GM12878 (cell line): ENCODE measurements around the gene DMXL1.

Source experiments
- EZH2 ChIP-seq: IDR thresholded peaks from 2 replicates; pipeline ENCODE4 v1.6.1; 2012; ENCODE audit warnings: low read depth, mild to moderate bottlenecking, control low read depth, inconsistent platforms, low read length, borderline replicate concordance; ENCODE audit not compliant: control insufficient read depth
- POLR2AphosphoS2 ChIP-seq: IDR thresholded peaks from 2 replicates; pipeline ENCODE4 v1.6.1; 2011; ENCODE audit warnings: low read depth, mild to moderate bottlenecking, low read length, improper control_type of control experiment, moderate library complexity
- TCF12 ChIP-seq: IDR thresholded peaks from 2 replicates; pipeline ENCODE4 v1.6.1; 2011; ENCODE audit warnings: low read depth, mild to moderate bottlenecking, low read length
- TF ChIP-seq, protein P1 (sequence below), 3 experiments: IDR thresholded peaks in 2 of 3; conservative IDR thresholded peaks in 1 of 3; 2 replicates each; pipeline ENCODE4 v1.5.1; 2011; ENCODE audit warnings: low read depth in 3 of 3, low read length in 3 of 3, mild to moderate bottlenecking in 3 of 3, control low read depth in 2 of 3, moderate library complexity in 2 of 3, inconsistent platforms in 1 of 3, mixed read lengths in 1 of 3; ENCODE audit not compliant: control insufficient read depth in 2 of 3, insufficient read depth in 1 of 3; ENCODE audit errors: extremely low read depth in 1 of 3
- TF ChIP-seq, protein P2 (sequence below): IDR thresholded peaks from 2 replicates; pipeline ENCODE4 v1.6.1; 2012; ENCODE audit warnings: low read length, inconsistent platforms

DNA sequence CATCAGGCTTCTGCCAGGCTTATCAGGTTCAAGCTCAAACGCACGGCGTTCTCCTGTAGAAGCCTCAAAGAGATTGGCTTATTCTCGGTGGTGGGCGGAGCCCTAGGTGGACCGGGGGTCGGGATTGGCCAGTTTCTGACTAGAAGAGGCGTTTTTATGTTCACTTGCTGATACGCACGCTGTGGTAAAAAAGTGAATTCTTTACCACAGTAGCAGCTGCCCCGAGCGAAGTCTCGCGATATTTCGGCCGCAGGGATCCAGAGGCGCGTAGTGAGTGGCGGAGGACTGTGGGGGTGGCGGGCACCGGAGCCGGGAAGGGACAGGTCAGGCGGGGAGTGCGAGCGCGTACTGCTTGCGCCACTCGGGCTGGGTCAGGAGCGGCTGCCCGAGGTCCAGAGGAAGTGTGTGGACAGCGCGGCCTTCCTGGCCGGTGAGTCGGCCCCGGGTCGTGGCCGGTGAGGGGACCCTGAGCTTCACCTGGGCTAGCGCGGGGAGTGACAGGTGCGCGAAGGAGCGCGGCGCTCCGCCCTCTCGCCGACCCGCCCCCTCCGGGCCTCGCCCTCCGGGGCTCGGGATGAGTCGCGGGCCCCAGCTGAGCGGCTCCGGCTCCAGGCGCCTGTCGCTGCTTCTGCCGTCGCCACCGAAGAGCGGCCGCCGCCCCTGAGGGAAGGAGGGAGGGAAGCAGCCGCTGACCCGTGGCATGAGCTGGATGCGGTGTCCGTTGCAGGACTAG is at the start of gene DMXL1:
- TF ChIP-seq, protein P1, sequence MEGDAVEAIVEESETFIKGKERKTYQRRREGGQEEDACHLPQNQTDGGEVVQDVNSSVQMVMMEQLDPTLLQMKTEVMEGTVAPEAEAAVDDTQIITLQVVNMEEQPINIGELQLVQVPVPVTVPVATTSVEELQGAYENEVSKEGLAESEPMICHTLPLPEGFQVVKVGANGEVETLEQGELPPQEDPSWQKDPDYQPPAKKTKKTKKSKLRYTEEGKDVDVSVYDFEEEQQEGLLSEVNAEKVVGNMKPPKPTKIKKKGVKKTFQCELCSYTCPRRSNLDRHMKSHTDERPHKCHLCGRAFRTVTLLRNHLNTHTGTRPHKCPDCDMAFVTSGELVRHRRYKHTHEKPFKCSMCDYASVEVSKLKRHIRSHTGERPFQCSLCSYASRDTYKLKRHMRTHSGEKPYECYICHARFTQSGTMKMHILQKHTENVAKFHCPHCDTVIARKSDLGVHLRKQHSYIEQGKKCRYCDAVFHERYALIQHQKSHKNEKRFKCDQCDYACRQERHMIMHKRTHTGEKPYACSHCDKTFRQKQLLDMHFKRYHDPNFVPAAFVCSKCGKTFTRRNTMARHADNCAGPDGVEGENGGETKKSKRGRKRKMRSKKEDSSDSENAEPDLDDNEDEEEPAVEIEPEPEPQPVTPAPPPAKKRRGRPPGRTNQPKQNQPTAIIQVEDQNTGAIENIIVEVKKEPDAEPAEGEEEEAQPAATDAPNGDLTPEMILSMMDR (IDR thresholded peaks at IDR 0.05 in 2 of 3, conservative IDR thresholded peaks at IDR 0.05 in 1 of 3; ENCODE audit: control insufficient read depth in 2 of 3, extremely low read depth in 1 of 3, insufficient read depth in 1 of 3, low read depth in 3 of 3, low read length in 3 of 3), result no peak
- TF ChIP-seq EZH2 (no peak), POLR2AphosphoS2 (peak; percentile 72; the same call in 1 of the 2 replicates), TCF12 (peak; percentile 75)
- TF ChIP-seq, protein P2, sequence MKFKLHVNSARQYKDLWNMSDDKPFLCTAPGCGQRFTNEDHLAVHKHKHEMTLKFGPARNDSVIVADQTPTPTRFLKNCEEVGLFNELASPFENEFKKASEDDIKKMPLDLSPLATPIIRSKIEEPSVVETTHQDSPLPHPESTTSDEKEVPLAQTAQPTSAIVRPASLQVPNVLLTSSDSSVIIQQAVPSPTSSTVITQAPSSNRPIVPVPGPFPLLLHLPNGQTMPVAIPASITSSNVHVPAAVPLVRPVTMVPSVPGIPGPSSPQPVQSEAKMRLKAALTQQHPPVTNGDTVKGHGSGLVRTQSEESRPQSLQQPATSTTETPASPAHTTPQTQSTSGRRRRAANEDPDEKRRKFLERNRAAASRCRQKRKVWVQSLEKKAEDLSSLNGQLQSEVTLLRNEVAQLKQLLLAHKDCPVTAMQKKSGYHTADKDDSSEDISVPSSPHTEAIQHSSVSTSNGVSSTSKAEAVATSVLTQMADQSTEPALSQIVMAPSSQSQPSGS, result peak; percentile 49; the same call in 1 of the 2 replicates
